Hepatocyte (in vitro differentiated cells): ENCODE results near the gene TSPAN9. TPM values are rescaled to one million over a fixed set of nuclear protein-coding genes. Genes with fewer than 3 reads are reported as not detected.

Source experiments
- DNase-seq: peaks from one replicate; pipeline ENCODE4 v3.0.0-alpha.2; 2016; ENCODE audit warnings: low spot score
- H2AFZ ChIP-seq: fragments of 200-600 bp; sonication (generic); 2 replicates; pipeline ENCODE4 v1.6.0; 2016; ENCODE audit warnings: antibody characterized with exemption, mild to moderate bottlenecking
- H3K27ac ChIP-seq: fragments of 200-600 bp; sonication (generic); 2 replicates; pipeline ENCODE4 v1.5.1; 2016; ENCODE audit warnings: mild to moderate bottlenecking
- H3K27me3 ChIP-seq: fragments of 200-600 bp; sonication (generic); 2 replicates; pipeline ENCODE4 v1.6.1; 2016
- H3K36me3 ChIP-seq: fragments of 200-600 bp; sonication (generic); replicated peaks from 2 replicates; pipeline ENCODE4 v1.5.1; 2016; ENCODE audit warnings: low read depth; ENCODE audit not compliant: insufficient read depth
- H3K4me1 ChIP-seq: fragments of 200-600 bp; sonication (generic); 2 replicates; pipeline ENCODE4 v1.5.1; 2016; ENCODE audit warnings: mild to moderate bottlenecking, moderate library complexity; ENCODE audit not compliant: insufficient read depth
- H3K4me2 ChIP-seq: fragments of 200-600 bp; sonication (generic); 2 replicates; pipeline ENCODE4 v1.6.0; 2016
- H3K4me3 ChIP-seq: fragments of 200-600 bp; sonication (generic); 2 replicates; pipeline ENCODE4 v1.5.1; 2016; ENCODE audit warnings: mild to moderate bottlenecking
- H3K79me2 ChIP-seq: fragments of 200-600 bp; sonication (generic); 2 replicates; pipeline ENCODE4 v1.6.0; 2017; ENCODE audit warnings: mild to moderate bottlenecking
- H3K9me2 ChIP-seq: fragments of 200-600 bp; sonication (generic); replicated peaks from 2 replicates; pipeline ENCODE4 v1.6.0; 2017; ENCODE audit warnings: mild to moderate bottlenecking; ENCODE audit not compliant: insufficient read depth
- H3K9me3 ChIP-seq: fragments of 200-600 bp; sonication (generic); 2 replicates; pipeline ENCODE4 v1.5.1; 2016; ENCODE audit warnings: low read depth, mild to moderate bottlenecking
- H4K20me1 ChIP-seq: fragments of 200-600 bp; sonication (generic); 2 replicates; pipeline ENCODE4 v1.6.0; 2016; ENCODE audit warnings: mild to moderate bottlenecking; ENCODE audit not compliant: insufficient read depth, poor library complexity, severe bottlenecking
- EZH2 ChIP-seq: fragments of 200-600 bp; sonication (generic); IDR thresholded peaks from 2 replicates; pipeline ENCODE4 v1.6.1; 2016; ENCODE audit warnings: antibody characterized with exemption, mild to moderate bottlenecking, borderline replicate concordance
- EZH2phosphoT487 ChIP-seq: fragments of 200-600 bp; sonication (generic); IDR thresholded peaks from one replicate; pipeline ENCODE4 v1.6.1; 2018; ENCODE audit warnings: antibody characterized with exemption, mild to moderate bottlenecking, low read depth, moderate library complexity; ENCODE audit not compliant: unreplicated experiment, severe bottlenecking
- WGBS: methylation state at CpG from one replicate; pipeline ENCODE4 v1.1.6; 2016; ENCODE audit warnings: low lambda C conversion rate; ENCODE audit errors: missing lambda C conversion rate; 5-methylcytosine and 5-hydroxymethylcytosine counted together
- polyA plus RNA-seq: library from polyadenylated mRNA; unstranded; fragments of >200 nt; fragmentation: Nextera tagmentation; extraction: Ambion mirVana; gene quantifications from 2 replicates; pipeline ENCODE4 v1.2.1, GENCODE V29; 2016
- total RNA-seq: library from RNA; depleted of rRNA; stranded (reverse); fragments of >200 nt; gene quantifications from 2 replicates; pipeline ENCODE4 v1.2.3, GENCODE V29; 2014
- TF ChIP-seq, protein P1 (sequence below): fragments of 200-600 bp; sonication (generic); IDR thresholded peaks from 2 replicates; pipeline ENCODE4 v1.5.1; 2016; ENCODE audit warnings: antibody characterized with exemption, mild to moderate bottlenecking; ENCODE audit not compliant: poor library complexity

Gene TSPAN9
- total and polyA plus RNA-seq, 2 experiments from 2014 or later, result 16.6 to 38.6 TPM

DNA sequence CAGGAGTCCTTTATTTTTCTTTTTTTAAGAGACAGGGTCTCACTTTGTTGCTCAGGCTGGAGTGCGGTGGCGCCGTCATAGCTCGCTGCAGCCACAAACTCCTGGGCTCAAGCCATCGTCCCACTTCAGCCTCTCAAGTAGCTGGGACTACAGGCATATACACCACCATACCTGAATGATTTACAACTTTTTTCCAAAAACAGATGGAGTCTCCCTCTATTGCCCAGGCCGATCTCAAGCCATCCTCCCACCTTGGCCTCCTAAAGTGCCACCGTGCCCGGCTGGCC is 205.1 kb downstream of the TSPAN9 start:
- Histone ChIP-seq H4K20me1 (no peaks in the 10 kb centered on the region), H3K4me2 (no peak overlapping the region), H3K27ac (no peak overlapping the region), H3K9me3 (no peaks in the 10 kb centered on the region), H2AFZ (no peak overlapping the region), H3K27me3 (no peaks in the 10 kb centered on the region), H3K4me3 (no peak overlapping the region), H3K9me2 (no peaks in the 10 kb centered on the region), H3K36me3 (no peaks in the 10 kb centered on the region), H3K4me1 (no peaks in the 10 kb centered on the region), H3K79me2 (no peaks in the 10 kb centered on the region)
- 95% methylated on average over 8 of the region's 8 CpGs for WGBS
- no peak for DNase-seq
- TF ChIP-seq EZH2 (no peak), EZH2phosphoT487 (no peak)
- TF ChIP-seq, protein P1, sequence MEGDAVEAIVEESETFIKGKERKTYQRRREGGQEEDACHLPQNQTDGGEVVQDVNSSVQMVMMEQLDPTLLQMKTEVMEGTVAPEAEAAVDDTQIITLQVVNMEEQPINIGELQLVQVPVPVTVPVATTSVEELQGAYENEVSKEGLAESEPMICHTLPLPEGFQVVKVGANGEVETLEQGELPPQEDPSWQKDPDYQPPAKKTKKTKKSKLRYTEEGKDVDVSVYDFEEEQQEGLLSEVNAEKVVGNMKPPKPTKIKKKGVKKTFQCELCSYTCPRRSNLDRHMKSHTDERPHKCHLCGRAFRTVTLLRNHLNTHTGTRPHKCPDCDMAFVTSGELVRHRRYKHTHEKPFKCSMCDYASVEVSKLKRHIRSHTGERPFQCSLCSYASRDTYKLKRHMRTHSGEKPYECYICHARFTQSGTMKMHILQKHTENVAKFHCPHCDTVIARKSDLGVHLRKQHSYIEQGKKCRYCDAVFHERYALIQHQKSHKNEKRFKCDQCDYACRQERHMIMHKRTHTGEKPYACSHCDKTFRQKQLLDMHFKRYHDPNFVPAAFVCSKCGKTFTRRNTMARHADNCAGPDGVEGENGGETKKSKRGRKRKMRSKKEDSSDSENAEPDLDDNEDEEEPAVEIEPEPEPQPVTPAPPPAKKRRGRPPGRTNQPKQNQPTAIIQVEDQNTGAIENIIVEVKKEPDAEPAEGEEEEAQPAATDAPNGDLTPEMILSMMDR, result no peak

DNA sequence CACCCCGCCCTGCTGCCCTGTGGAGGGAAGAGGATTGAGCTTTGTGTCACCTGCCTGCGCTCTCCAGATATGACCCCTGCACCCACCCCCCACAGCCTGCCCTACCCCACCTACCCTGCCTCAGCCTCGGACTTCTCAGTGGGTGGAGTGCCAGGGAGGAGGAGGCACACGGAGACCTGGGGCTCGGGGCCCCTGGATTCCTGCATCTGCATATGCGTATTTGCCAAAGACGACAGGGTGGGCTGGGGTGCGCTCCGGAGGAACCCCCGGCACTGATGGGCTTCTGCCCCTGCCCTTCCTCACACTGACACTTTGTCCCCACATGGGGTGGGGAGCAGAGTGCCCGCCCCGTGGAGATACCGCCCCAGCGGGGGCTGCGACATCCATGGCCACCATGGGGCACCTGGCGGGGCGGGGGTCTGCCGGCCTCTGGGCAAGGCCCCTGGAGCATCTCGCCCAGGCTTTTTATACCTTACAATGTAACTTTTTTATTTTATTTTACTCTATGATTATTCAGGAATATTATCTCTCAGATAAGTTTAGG is 206.0 kb downstream of the TSPAN9 start:
- Histone ChIP-seq H3K36me3 (no peaks in the 10 kb centered on the region), H3K27me3 (no peaks in the 10 kb centered on the region), H3K9me3 (no peaks in the 10 kb centered on the region), H3K4me3 (no peak overlapping the region), H3K4me2 (no peak overlapping the region), H3K4me1 (no peaks in the 10 kb centered on the region), H4K20me1 (no peaks in the 10 kb centered on the region), H2AFZ (no peak overlapping the region), H3K79me2 (no peaks in the 10 kb centered on the region), H3K27ac (no peak overlapping the region), H3K9me2 (no peaks in the 10 kb centered on the region)
- 94% methylated on average over 19 of the region's 19 CpGs for WGBS
- DNase-seq, result no peak
- no peak for TF ChIP-seq EZH2

DNA sequence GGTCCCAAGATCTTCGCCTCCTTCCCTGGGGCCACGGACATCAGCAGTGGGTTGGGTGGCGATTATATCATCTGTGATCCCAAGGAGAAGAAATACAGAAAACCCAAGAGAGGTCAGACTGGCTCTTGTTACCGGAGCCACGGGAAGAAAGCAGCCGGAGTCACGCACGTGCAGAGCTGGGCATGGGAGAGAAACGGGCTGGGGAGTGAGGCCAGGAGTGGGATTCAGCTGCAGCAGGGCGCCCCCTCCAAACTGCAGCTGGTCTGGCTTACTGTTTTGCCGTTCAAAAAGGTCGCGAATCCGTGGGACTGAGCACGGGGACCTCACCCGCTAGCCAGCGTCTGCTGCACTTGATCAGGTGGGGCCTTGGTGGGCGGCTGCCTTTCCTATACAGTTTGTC is 207.2 kb downstream of the TSPAN9 start:
- Histone ChIP-seq H3K4me2 (no peak overlapping the region), H3K9me3 (no peaks in the 10 kb centered on the region), H3K27ac (no peak overlapping the region), H3K27me3 (no peaks in the 10 kb centered on the region), H3K4me3 (no peak overlapping the region), H3K36me3 (no peaks in the 10 kb centered on the region), H4K20me1 (no peaks in the 10 kb centered on the region), H3K79me2 (no peaks in the 10 kb centered on the region), H2AFZ (no peak overlapping the region), H3K4me1 (no peaks in the 10 kb centered on the region), H3K9me2 (no peaks in the 10 kb centered on the region)
- TF ChIP-seq EZH2phosphoT487, result no peak
- TF ChIP-seq, protein P1, result no peak
- no peak for TF ChIP-seq EZH2
- WGBS, result 88% methylated on average over 18 of the region's 18 CpGs
- DNase-seq, result no peak

DNA sequence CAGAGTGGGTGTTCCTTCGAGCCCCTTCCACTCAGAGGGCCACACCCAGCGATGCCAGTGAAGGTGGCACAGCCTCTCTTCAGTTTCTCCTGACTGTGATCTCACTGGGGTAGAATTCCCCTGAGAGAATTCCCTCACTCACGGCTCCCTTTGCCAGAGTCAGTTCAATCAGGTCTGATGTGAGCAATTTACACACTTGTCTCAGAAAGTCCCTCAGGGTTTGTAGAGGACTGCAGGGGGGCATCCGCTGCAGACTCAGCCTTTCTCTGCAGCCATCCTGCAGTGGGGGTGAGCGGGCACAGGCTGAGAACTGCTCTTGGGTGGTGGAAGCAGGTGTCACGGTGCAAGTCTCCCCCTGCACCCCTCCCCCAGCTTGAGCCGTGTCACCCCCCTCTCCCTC is 208.4 kb downstream of the TSPAN9 start:
- no peaks in the 10 kb centered on the region for H3K9me2 ChIP-seq
- no peaks in the 10 kb centered on the region for H3K9me3 ChIP-seq
- H3K4me1 ChIP-seq, result no peaks in the 10 kb centered on the region
- no peaks in the 10 kb centered on the region for H3K27me3 ChIP-seq
- WGBS, result 87% methylated on average over 6 of the region's 7 CpGs
- no peak overlapping the region for H3K4me3 ChIP-seq
- H3K27ac ChIP-seq, result no peak overlapping the region
- TF ChIP-seq EZH2, result no peak
- TF ChIP-seq EZH2phosphoT487, result no peak
- TF ChIP-seq, protein P1, result no peak
- no peaks in the 10 kb centered on the region for H4K20me1 ChIP-seq
- H3K4me2 ChIP-seq, result no peak overlapping the region
- H3K36me3 ChIP-seq, result no peaks in the 10 kb centered on the region
- no peak overlapping the region for H2AFZ ChIP-seq
- DNase-seq, result no peak
- no peaks in the 10 kb centered on the region for H3K79me2 ChIP-seq
